GM21515 (cell line): ENCODE measurements around the gene SSC4D.

Source experiments
- ATAC-seq: cut with Tn5 transposase; IDR thresholded peaks from one replicate; pipeline ENCODE4 v1.9.1; 2021; ENCODE audit not compliant: unreplicated experiment

SSC4D gene

GRCh38 chr7:76356115-76356514 is 53.4 kb downstream of the SSC4D start:
- ATAC-seq, result no peak

- no peak for ATAC-seq
Measured at GRCh38 chr7:76354981-76355730, 54.3 kb downstream of the SSC4D start.

- no peak for ATAC-seq
Measured at GRCh38 chr7:76354516-76354915, 55.0 kb downstream of the SSC4D start.

GRCh38 chr7:76353744-76354143 is 55.8 kb downstream of the SSC4D start:
- ATAC-seq, result no peak

GRCh38 chr7:76352193-76352592 is 57.3 kb downstream of the SSC4D start:
- no peak for ATAC-seq

GRCh38 chr7:76351372-76351771 is 58.1 kb downstream of the SSC4D start:
- no peak for ATAC-seq

GRCh38 chr7:76349313-76349885 is 60.1 kb downstream of the SSC4D start:
- ATAC-seq, result no peak

GRCh38 chr7:76347710-76348109 is 61.8 kb downstream of the SSC4D start:
- ATAC-seq, result no peak

- no peak for ATAC-seq
Measured at GRCh38 chr7:76346778-76347177, 62.7 kb downstream of the SSC4D start.

GRCh38 chr7:76346097-76346496 is 63.4 kb downstream of the SSC4D start:
- ATAC-seq, result no peak

GRCh38 chr7:76343931-76344321 is 65.6 kb downstream of the SSC4D start:
- ATAC-seq, result no peak

- no peak for ATAC-seq
Measured at GRCh38 chr7:76343294-76343930, 66.1 kb downstream of the SSC4D start.

- no peak for ATAC-seq
Measured at GRCh38 chr7:76342222-76342621, 67.3 kb downstream of the SSC4D start.

- no peak for ATAC-seq
Measured at GRCh38 chr7:76340617-76341131, 68.8 kb downstream of the SSC4D start.
